Measurements from ENCODE around the gene RPRML.

GRCh38 chr17:46971647-46972300 lies 7.3 kb downstream of the RPRML start:
- TF ChIP-seq CTCF (conservative IDR thresholded peaks at IDR 0.05; ENCODE audit: low read depth, low read length) (no peak), EZH2 (IDR thresholded peaks at IDR 0.05; ENCODE audit: low read length, unreplicated experiment) (no peak)

All from PC-3 (cell line).